Stimulated activated CD4-positive, alpha-beta T cell treated with anti-CD3 and anti-CD28 coated beads, Interleukin-15, amount 100 ng/mL, for 1 hour (primary cell): ENCODE results near the gene PPP6R3.
"Not testable (repeated sequence)": the region's sequence is repeated elsewhere in the genome, so short reads cannot be mapped to it uniquely, and the experiment has no call there.

Experiments used
- DNase-seq, 2 donors: peaks; one replicate each; pipeline ENCODE4 v3.0.0-alpha.2; 2020; ENCODE audit warnings: low read depth in 1 of 2, low spot score in 1 of 2

Gene PPP6R3

DNA sequence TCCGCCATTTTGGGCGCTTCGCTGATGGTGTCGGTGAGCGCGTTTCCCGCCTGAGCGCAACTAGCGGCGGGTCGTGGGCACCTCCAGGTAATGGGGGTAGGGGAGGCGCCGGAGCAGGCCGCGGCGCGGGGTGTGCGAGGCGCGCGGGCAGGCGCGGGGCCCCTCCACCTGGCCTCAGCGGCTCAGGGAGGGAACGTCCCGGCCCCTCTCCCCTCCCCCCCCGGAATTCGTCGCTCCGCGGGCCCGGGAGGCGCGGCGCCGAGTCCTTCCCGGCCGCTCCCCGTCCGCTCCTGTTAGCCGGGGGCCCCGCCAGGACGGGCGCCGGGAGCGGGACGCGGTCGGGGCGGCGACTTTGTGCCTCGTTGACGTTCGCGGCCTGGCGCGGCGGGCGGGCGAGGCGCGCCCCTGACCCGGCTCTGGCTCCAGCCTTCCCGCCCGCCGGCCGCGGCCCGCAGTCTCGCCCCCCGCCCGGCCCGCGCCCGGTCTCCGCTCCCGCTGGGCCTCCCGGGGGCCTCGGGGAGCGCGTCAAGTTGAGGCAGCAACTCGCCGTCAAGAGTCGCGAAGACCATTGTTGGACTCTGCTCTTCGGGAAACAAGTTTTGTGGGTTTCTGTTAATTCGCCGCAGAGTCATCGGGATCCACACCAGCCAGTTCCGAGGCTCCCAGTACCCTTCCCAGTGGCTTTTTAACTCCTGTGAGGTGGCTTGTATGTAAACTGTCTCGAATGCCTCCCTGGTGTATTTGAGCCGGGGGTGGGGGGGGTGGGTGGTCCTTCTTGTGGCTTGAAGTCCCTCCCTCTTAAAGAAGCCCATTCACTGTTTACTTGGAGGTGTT lies at the start of gene PPP6R3:
TSS of gene PPP6R3 (plus strand) at position 12 of the 834 bp plus-strand sequence. CDS start 76,913 bp downstream, outside the sequence.
- DNase-seq, result no peak

GRCh38 chr11:68411501-68411991 lies 49.0 kb upstream of the PPP6R3 start:
- no peak for DNase-seq

DNA sequence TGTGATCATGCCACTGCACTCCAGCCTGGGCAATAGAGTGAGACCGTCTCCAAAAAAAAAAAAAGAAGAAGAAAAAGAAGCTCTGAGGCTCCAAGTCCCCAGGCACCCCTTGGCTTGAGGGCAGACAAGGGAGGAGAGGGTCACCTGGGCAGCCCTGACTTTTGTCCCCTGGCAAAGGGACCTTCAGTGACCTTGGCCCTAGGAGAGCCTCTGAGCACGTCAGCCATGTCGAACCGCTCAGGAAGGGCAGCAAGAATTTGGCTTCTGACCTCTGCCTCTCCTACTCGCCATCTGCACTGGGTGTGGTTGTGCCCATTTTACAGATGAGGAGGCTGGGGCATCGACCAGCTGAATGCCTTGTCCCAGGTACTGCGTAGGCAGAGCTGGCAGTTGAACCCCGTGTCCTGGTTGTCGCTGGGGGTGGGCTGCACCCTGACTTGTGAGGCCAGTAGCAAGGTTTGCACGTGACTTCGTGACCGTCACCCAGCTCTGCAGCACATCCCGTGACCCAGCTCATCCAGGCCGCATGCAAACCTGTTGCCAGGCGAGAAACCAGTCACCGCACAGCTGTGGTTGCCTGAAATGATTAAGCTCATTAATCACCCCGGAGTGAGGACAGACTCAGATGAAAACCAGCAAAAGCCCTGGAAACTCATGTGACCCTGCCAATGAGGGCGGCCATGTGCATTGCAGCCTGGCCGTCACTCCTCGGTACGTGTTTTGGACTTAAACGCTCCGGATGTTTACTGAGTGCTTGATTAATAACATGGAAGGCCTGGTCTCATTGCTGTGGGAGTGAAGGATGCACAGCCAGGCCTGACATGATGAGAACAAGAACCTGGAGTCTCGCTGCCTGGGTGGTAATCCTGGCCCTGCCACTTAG lies 47.7 kb upstream of the PPP6R3 start:
- no peak for DNase-seq

DNA sequence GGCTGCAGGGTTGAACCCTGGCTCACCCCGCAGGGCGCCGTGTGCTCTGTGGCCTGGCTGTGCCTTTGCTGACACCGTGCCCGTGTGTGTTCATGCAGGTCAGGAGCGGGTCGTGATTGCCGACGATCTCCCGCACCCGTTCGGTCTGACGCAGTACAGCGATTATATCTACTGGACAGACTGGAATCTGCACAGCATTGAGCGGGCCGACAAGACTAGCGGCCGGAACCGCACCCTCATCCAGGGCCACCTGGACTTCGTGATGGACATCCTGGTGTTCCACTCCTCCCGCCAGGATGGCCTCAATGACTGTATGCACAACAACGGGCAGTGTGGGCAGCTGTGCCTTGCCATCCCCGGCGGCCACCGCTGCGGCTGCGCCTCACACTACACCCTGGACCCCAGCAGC lies 47.0 kb upstream of the PPP6R3 start:
- DNase-seq, result no peak

- no peak for DNase-seq
Observed at GRCh38 chr11:68414496-68415221, 45.9 kb upstream of the PPP6R3 start.

DNA sequence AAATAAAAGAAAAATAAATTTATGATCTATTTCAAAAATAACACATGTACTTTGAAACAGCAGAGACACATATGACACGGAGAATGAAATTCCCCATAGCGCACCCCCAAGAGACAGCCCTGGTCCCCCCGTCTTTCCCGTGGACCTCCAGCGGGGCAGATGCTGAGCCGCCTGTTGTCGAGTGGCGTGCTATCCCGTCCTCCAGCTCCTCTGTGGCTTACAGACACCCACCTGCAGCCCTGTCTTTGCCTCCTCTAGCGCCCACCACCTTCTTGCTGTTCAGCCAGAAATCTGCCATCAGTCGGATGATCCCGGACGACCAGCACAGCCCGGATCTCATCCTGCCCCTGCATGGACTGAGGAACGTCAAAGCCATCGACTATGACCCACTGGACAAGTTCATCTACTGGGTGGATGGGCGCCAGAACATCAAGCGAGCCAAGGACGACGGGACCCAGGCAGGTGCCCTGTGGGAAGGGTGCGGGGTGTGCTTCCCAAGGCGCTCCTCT lies 44.4 kb upstream of the PPP6R3 start:
- no peak for DNase-seq

GRCh38 chr11:68418648-68419047 lies 41.9 kb upstream of the PPP6R3 start:
- no peak for DNase-seq

DNA sequence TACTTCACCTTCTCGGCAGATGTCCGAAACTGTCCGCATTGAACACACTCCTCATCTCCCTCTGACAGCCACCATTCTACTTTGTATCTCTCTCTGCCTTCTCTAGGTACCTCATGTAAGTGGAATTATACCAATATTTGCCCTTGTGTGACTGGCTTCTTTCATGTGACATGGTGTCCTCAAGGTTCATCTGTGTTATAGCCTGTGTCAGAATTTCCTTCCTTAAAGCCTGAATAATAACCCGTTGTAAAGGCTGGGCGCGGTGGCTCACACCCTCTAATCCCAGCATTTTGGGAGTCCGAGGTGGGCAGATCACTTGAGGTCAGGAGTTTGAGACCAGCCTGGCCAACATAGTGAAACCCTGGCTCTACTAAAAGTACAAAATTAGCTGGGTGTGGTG lies 40.4 kb upstream of the PPP6R3 start:
- no peak for DNase-seq

DNA sequence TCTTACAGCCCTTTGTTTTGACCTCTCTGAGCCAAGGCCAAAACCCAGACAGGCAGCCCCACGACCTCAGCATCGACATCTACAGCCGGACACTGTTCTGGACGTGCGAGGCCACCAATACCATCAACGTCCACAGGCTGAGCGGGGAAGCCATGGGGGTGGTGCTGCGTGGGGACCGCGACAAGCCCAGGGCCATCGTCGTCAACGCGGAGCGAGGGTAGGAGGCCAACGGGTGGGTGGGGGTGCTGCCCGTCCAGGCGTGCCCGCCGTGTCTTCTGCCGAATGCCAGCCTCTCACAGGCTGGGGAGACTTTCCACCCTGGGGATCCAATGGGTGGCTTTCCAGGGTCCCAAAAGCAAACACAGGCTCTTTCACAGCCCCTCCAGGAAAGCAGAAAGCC lies 37.1 kb upstream of the PPP6R3 start:
- DNase-seq, result no peak

DNA sequence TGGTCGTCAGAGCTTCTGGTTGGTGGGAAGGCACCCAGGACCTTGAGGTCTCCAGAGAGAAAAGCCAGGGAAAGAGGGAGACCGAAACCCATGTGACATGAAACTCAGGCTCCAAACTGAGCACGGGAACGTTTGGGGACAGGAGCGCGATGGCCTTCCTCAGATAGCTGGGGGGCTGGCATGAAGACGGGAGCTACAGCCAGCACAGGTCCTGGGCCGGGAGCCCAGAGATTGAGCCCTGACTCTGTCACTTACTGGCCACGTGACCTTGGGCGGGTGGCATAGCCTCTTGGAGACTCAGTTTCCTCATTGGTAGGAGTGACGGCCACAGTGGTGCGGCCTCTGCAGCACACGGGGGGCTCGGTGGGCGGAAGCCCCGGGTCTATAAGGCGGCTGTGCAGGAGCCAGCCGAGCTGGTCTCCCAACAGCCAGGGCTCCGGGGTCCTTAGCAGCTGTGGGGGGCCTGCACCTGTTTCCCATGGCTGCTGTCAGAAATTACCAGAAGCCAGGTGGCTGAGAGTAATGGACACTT lies 36.4 kb upstream of the PPP6R3 start:
- DNase-seq, result no peak

DNA sequence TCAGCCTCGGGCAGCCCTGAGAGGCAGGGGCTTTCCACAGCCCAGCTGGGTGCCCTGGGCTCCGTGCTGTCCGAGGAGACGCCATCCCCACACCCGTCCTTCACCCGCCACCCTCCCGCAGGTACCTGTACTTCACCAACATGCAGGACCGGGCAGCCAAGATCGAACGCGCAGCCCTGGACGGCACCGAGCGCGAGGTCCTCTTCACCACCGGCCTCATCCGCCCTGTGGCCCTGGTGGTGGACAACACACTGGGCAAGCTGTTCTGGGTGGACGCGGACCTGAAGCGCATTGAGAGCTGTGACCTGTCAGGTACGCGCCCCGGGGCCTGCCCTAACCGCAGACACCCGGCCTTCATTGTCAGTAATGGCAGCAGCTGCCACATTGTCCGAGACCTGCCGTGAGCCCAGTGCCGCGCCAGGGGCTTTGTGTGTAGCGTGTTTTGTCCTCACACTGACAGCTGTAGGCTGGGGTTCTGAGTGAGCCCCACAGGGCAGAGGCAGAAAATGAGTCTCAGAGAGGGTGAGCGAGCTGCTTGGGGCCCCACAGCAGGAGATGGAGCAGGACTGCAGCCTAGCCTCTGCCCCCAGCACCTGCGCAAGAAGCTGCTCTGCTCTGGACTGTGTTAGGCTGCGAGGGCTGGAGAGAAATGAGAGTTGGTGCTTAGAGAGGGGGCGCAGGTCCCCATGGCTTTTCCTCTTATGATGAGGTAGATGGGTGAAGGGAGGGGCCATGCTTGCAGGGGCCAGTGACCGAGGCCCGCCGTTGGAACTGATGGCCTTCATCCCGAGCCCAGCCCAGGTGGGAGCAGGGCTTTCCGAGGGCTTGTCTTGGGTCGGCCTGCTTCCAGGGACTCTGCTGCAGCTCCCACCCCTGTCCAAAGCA lies 35.3 kb upstream of the PPP6R3 start:
- DNase-seq, result no peak

- DNase-seq, result no peak
Observed at GRCh38 chr11:68425866-68426380, 34.6 kb upstream of the PPP6R3 start.

DNA sequence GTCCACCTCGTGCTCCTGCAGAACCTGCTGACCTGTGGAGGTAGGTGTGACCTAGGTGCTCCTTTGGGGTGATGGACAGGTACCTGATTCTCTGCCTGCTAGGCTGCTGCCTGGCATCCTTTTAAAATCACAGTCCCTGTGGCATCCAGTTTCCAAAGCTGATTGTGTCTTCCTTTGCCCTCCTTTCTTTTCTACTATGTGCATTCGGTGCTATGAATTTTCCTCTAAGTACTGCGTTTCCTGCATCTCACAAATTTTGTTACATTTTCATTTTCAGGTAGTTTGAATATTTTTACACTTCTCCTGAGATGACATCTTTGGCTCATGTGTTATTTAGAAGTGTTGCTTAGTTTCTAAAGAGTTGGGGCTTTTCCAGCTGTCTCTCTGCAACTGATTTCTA lies 30.9 kb upstream of the PPP6R3 start:
- no peak for DNase-seq

- no peak for DNase-seq
Observed at GRCh38 chr11:68430384-68430783, 30.2 kb upstream of the PPP6R3 start.

DNA sequence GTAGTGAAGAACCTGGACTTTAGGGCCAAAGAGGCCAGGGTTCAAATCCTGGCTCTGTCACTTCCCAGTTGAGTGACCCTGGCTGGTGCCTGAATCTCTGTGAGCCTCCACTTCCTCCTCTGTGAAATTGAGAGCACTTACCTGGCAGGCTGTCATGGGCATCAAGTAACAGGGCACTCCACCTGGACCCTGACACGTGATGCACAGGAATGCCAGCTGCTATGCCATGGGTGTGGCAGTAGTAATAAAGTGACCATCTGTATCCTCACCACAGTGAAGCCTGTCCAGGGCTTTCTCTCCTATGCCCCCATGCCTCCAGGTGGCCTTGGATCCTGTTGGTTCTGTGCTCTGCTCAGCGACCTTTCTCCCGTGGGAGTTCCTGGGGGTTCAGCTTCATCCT lies 29.8 kb upstream of the PPP6R3 start:
- DNase-seq, result no peak

- DNase-seq, result no peak
Observed at GRCh38 chr11:68431984-68432645, 28.4 kb upstream of the PPP6R3 start.

- no peak for DNase-seq
Observed at GRCh38 chr11:68432874-68433273, 27.7 kb upstream of the PPP6R3 start.

DNA sequence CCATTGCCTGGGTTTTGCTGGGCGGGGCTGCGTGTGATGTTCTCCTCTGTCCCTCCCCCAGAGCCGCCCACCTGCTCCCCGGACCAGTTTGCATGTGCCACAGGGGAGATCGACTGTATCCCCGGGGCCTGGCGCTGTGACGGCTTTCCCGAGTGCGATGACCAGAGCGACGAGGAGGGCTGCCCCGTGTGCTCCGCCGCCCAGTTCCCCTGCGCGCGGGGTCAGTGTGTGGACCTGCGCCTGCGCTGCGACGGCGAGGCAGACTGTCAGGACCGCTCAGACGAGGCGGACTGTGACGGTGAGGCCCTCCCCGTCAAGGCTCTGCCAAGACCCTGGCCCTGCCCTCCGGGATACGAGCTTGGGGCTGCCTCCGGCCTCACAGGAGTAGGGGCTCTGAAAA lies 27.0 kb upstream of the PPP6R3 start:
- DNase-seq, result no peak

DNA sequence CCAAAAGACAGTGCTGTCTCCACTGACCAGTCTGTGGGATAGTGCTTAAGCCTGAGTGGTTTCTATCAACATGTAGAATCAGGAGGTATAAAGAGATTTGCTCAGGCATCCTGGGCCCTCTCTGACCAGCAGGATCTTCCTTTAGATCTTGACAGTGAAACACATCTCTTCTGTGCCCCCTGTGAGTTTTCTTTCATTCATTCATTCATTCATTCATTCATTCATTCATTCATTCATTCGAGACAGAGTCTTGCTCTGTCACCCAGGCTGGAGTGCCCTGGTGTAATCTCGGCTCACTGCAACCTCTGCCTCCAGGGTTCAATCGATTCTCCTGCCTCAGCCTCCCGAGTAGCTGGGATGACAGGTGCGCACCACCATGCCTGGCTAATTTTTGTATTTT lies 26.4 kb upstream of the PPP6R3 start:
- DNase-seq, result not testable (repeated sequence)
